Measurements from ENCODE around the gene BTN1A1.

- TF ChIP-seq, protein P1, sequence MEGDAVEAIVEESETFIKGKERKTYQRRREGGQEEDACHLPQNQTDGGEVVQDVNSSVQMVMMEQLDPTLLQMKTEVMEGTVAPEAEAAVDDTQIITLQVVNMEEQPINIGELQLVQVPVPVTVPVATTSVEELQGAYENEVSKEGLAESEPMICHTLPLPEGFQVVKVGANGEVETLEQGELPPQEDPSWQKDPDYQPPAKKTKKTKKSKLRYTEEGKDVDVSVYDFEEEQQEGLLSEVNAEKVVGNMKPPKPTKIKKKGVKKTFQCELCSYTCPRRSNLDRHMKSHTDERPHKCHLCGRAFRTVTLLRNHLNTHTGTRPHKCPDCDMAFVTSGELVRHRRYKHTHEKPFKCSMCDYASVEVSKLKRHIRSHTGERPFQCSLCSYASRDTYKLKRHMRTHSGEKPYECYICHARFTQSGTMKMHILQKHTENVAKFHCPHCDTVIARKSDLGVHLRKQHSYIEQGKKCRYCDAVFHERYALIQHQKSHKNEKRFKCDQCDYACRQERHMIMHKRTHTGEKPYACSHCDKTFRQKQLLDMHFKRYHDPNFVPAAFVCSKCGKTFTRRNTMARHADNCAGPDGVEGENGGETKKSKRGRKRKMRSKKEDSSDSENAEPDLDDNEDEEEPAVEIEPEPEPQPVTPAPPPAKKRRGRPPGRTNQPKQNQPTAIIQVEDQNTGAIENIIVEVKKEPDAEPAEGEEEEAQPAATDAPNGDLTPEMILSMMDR (IDR thresholded peaks at IDR 0.05; ENCODE audit: low read depth, low read length, poor library complexity, severe bottlenecking): peak; percentile 61
- no peak for TF ChIP-seq EZH2phosphoT487 (IDR thresholded peaks at IDR 0.05; ENCODE audit: borderline replicate concordance, low read length)
These were observed 21.7 kb downstream of the BTN1A1 start for GRCh38 chr6:26521600-26522391.

Data from DOHH2 (cell line).